GM12891 (cell line): ENCODE data around the gene IL2RG. TPM values are rescaled to one million over a fixed set of nuclear protein-coding genes. Genes with fewer than 3 reads are reported as not detected.

ENCODE experiments used
- DNase-seq: peaks from one replicate; pipeline ENCODE4 v3.0.0; 2011; ENCODE audit warnings: low spot score; ENCODE audit not compliant: insufficient read length
- FAIRE-seq: peaks from 2 replicates; lab custom pipeline; 2011; peaks lifted over from hg19 to GRCh38; lab: Jason Lieb, UNC
- PAX5 ChIP-seq: IDR thresholded peaks from 2 replicates; pipeline ENCODE4 v1.6.1; 2011; ENCODE audit warnings: low read length, moderate library complexity, mild to moderate bottlenecking; ENCODE audit not compliant: insufficient read depth, severe bottlenecking
- POLR2A ChIP-seq: IDR thresholded peaks from 2 replicates; pipeline ENCODE4 v1.6.1; 2011; ENCODE audit warnings: low read depth, low read length, control low read depth
- POLR2AphosphoS5 ChIP-seq: IDR thresholded peaks from 2 replicates; pipeline ENCODE4 v1.6.1; 2011; ENCODE audit warnings: low read depth, low read length, control low read depth
- POU2F2 ChIP-seq: IDR thresholded peaks from 2 replicates; pipeline ENCODE4 v1.6.1; 2011; ENCODE audit warnings: low read depth, mild to moderate bottlenecking, control low read depth, low read length, moderate library complexity
- SPI1 ChIP-seq: IDR thresholded peaks from 2 replicates; pipeline ENCODE4 v1.6.1; 2011; ENCODE audit warnings: low read depth, low read length, control low read depth
- TAF1 ChIP-seq: IDR thresholded peaks from 2 replicates; pipeline ENCODE4 v1.6.1; 2011; ENCODE audit warnings: low read depth, low read length, control low read depth
- polyA plus RNA-seq: library from polyadenylated mRNA; unstranded; fragments of >200 nt; gene quantifications from one replicate; pipeline ENCODE4 v1.2.1, GENCODE V29; 2012; ENCODE audit warnings: low read depth, missing spikeins, inconsistent platforms; ENCODE audit not compliant: missing spikeins

Gene IL2RG
- polyA plus RNA-seq, result 243 TPM

- FAIRE-seq (peak; percentile 93), DNase-seq (no peak)
- TF ChIP-seq PAX5 (no peak), SPI1 (no peak), POU2F2 (no peak), POLR2AphosphoS5 (peak; percentile 93), POLR2A (peak; percentile 93), TAF1 (peak; percentile 66)
Measured at GRCh38 chrX:71111141-71111843, at the start of gene IL2RG. TSS of gene IL2RG (minus strand) at chrX:71111577. CDS start at chrX:71111539, 38 bp downstream.

- TF ChIP-seq PAX5 (no peak), TAF1 (no peak), POLR2AphosphoS5 (no peak), POU2F2 (no peak)
- no peak for FAIRE-seq
- DNase-seq, result no peak
Measured at GRCh38 chrX:71160475-71160874, 49.1 kb upstream of the IL2RG start.

DNA sequence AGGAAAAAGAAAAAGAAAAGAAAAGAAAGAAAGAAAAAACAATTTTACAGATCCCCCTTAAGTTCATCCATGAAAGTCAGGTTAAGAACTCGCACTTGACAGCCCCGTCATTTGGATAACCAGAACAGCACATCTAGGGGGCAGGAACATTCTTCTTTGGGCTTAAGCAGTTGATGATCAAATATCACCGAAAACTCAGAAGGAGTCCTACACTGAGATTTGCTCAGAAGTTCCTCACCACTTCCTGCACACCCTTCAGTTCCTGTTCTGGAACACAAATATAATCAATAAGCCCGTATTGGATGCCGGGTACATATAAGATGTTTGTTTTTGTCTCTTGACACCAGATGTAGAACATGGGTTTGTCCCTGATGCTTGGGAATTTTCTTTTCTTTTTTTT lies 48.0 kb upstream of the IL2RG start:
- TF ChIP-seq TAF1 (no peak), SPI1 (no peak), PAX5 (no peak), POLR2AphosphoS5 (no peak), POLR2A (no peak), POU2F2 (no peak)
- DNase-seq (no peak), FAIRE-seq (no peak)

DNA sequence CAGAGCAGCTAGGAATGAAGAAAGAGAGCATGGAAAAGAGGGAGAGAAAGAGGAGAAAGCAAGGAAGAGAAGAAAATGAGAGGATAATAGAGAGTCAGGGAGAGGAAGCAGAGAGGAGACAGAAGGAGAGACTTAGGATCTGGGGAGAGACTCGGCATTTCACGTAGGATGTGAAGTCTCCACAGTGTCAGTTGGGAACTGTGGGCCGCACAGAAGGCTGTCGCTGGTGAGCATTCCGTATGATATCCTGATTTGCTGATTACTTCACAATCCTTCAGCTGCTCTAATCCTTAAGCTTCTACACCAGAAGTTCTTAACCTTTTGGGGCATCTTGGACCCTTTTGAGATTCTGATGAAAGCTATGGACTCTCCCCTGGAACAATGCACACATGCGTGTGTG lies 47.2 kb upstream of the IL2RG start:
- DNase-seq, result no peak
- no peak for FAIRE-seq
- TF ChIP-seq TAF1 (no peak), POU2F2 (no peak), PAX5 (no peak), POLR2AphosphoS5 (no peak), SPI1 (no peak), POLR2A (no peak)

- FAIRE-seq (no peak), DNase-seq (no peak)
- TF ChIP-seq POLR2A (no peak), PAX5 (no peak), TAF1 (no peak), SPI1 (no peak), POU2F2 (no peak), POLR2AphosphoS5 (no peak)
Measured at GRCh38 chrX:71154641-71155040, 43.3 kb upstream of the IL2RG start.

DNA sequence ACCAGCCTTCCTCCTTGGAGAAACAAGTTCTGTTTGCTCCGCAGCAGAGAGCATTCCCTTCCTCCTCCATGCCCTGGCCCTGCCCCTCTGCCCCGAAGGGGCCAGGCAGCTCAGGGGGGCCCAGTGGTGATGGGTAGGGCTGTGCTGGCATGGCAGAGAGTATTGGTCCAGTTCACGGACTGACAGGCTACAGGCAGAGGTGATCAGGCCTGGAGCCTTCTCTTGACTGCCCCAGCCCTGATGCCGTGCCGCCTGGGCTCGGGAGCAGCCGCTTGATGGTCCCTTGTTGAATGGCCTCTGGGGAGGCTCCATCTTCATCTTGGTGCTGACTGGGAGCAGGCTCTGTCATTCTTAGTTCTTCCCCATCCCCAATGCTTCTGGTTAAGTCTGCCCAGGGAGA lies 42.8 kb upstream of the IL2RG start:
- TF ChIP-seq POLR2A (no peak), SPI1 (no peak), POLR2AphosphoS5 (no peak), TAF1 (no peak), PAX5 (no peak), POU2F2 (no peak)
- FAIRE-seq, result no peak

GRCh38 chrX:71151366-71151765 lies 40.0 kb upstream of the IL2RG start:
- FAIRE-seq (no peak), DNase-seq (no peak)
- TF ChIP-seq POU2F2 (no peak), TAF1 (no peak), SPI1 (no peak), PAX5 (no peak), POLR2A (no peak), POLR2AphosphoS5 (no peak)

More for the DNA sequence above, 42.8 kb upstream of the IL2RG start:
- no peak for DNase-seq

- FAIRE-seq (no peak), DNase-seq (no peak)
- no peak for TF ChIP-seq TAF1
- no peak for TF ChIP-seq POU2F2
- no peak for TF ChIP-seq SPI1
- TF ChIP-seq POLR2A, result no peak
- no peak for TF ChIP-seq PAX5
- TF ChIP-seq POLR2AphosphoS5, result no peak
Measured at GRCh38 chrX:71148278-71148663, 36.9 kb upstream of the IL2RG start.

GRCh38 chrX:71147496-71148277 lies 36.3 kb upstream of the IL2RG start:
- no peak for TF ChIP-seq POLR2AphosphoS5
- no peak for TF ChIP-seq SPI1
- TF ChIP-seq POLR2A, result no peak
- TF ChIP-seq TAF1, result no peak
- no peak for TF ChIP-seq POU2F2
- TF ChIP-seq PAX5, result no peak
- FAIRE-seq (peak; percentile 38), DNase-seq (no peak)
